GM12865 (cell line): ENCODE results near the gene SFXN1.

ENCODE experiments used
- DNase-seq: peaks from one replicate; pipeline ENCODE4 v3.0.0; 2010; ENCODE audit warnings: low read depth
- H3K4me3 ChIP-seq: 2 replicates; pipeline ENCODE4 v1.5.1; 2011; ENCODE audit warnings: mild to moderate bottlenecking, low read depth, low read length, control low read depth
- CTCF ChIP-seq: IDR thresholded peaks from 2 replicates; pipeline ENCODE4 v1.5.1; 2011; ENCODE audit warnings: low read length, control low read depth, low read depth, inconsistent platforms; ENCODE audit not compliant: insufficient read depth; ENCODE audit errors: missing control alignments

The SFXN1 gene

DNA sequence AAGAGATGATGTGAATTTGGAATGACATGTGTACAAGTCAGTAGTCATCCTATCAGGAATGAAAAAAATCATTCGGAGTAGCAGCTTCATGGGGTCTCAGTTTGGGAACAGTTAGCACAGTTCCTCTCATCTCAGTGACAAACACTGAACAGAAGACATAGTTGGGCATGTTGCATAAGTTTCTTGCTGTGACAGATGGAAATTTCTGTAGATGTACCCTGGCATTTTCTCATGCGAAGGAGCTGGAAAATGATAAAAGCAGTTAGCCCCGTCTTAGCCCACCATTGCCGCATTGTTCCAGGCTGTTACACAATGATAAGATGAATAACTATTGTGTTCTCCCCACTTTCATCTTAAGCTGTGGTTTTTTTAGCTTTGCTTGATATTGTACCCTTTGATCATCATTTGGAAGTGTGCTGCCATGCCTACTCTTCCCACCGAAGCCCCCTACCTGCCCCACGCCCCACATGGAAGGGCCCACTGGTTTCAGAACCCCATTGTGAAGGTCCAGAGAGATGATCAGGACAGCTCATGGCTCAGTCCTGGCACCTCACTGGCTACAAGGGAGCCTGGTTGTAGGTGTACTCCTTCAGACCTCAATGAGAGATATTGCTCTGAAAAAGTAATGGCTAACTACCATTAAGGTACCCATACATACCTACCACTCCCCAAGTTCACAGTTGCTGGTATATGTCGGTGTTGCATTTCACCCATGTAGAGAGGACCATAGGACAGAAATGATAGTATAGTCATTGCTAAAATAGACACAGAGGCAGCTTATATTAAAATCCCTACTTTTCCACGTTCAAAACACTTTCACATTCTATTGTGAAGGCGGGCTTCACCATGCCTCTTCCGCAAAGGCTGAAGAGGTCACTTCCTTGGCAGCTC, 38.8 kb downstream of the SFXN1 start:
- no peak for TF ChIP-seq CTCF
- no peak for DNase-seq
- no peak overlapping the region for H3K4me3 ChIP-seq

GRCh38 chr5:175517824-175518450, 39.6 kb downstream of the SFXN1 start:
- no peak for DNase-seq

GRCh38 chr5:175519006-175519405, 40.6 kb downstream of the SFXN1 start:
- H3K4me3 ChIP-seq = no peak overlapping the region
- no peak for DNase-seq
- no peak for TF ChIP-seq CTCF

More at GRCh38 chr5:175517824-175518450, 39.6 kb downstream of the SFXN1 start:
- H3K4me3 ChIP-seq = no peak overlapping the region
- no peak for TF ChIP-seq CTCF

DNA sequence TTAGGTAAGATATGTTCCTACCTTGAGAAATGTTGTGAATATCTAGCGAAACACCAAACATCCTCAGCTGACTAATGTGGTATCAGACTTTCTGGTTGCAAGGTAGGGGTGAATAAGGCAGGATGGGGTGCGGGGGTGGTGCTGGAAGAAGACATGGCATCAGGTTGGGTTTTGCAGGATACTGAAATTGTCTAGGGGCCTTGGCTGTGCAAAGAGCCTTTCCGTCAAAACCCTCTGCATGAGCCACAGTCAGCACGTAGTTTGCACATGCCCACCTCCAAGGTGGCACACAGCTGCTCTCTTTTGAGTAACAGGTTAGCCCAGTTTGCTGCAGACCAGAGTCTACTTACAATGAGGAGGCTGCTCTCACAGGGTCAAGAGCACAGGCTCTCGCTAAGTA, 42.0 kb downstream of the SFXN1 start:
- no peak for DNase-seq
- no peak overlapping the region for H3K4me3 ChIP-seq

DNA sequence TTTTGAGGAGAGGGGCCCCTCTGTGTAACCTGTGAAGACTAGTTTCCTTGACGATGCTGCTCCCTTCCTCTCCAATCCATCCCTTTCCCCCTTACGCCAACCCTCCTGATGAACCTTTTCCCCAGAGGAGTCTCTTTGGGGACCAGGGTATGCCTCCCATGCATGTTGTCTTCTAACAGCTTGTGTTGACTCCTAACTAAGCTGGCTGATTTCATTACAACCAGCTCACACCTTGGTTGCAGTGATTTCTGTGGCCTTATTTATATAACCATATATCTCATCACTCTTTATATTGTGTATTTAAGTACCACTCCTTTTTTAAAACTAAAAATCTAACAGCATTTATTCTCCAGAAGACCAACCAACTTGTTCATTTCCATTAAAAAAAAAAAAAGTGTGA, 42.5 kb downstream of the SFXN1 start:
- H3K4me3 ChIP-seq = no peak overlapping the region
- no peak for TF ChIP-seq CTCF
- no peak for DNase-seq

More for the DNA sequence above, 42.0 kb downstream of the SFXN1 start:
- no peak for TF ChIP-seq CTCF

- no peak for TF ChIP-seq CTCF
- H3K4me3 ChIP-seq = no peak overlapping the region
- no peak for DNase-seq
Observed at GRCh38 chr5:175521313-175521833, 43.0 kb downstream of the SFXN1 start.
